HAP-1 (cell line): ENCODE data around the gene CAPRIN2.

Source experiments
- DNase-seq, 2 experiments: peaks; one replicate each; pipeline ENCODE4 v3.0.0-alpha.2; 2016 to 2020; ENCODE audit warnings: low spot score in 2 of 2
- H3K27me3 ChIP-seq: fragments of 250-450 bp; sonication (Bioruptor Pico); 2 replicates; pipeline ENCODE4 v1.5.1; 2020; ENCODE audit warnings: low read depth, mild to moderate bottlenecking, moderate library complexity
- H3K36me3 ChIP-seq: fragments of 250-450 bp; sonication (Bioruptor Pico); replicated peaks from 2 replicates; pipeline ENCODE4 v1.5.1; 2020; ENCODE audit warnings: mild to moderate bottlenecking
- H3K4me1 ChIP-seq: fragments of 250-450 bp; sonication (Bioruptor Pico); 2 replicates; pipeline ENCODE4 v1.5.1; 2020; ENCODE audit warnings: mild to moderate bottlenecking
- H3K4me3 ChIP-seq: fragments of 250-450 bp; sonication (Bioruptor Pico); 2 replicates; pipeline ENCODE4 v1.5.1; 2020; ENCODE audit warnings: mild to moderate bottlenecking, moderate library complexity
- H3K9me3 ChIP-seq: fragments of 250-450 bp; sonication (Bioruptor Pico); 2 replicates; pipeline ENCODE4 v1.5.1; 2020; ENCODE audit warnings: mild to moderate bottlenecking, moderate library complexity
- in situ Hi-C: fragments of 300-500 bp; cut with MboI; formaldehyde crosslinking; loops from 3 replicates; pipeline ENCODE4 v1.14.3; 2020; ENCODE audit warnings: low sequenced_read_pairs, inconsistent platforms, mixed read lengths

Gene CAPRIN2

GRCh38 chr12:30719060-30719459, 35.7 kb downstream of the CAPRIN2 start:
- H3K36me3 ChIP-seq = peaks cover 27% of the 10 kb centered on the region
- no peak for DNase-seq
- no peaks in the 10 kb centered on the region for H3K9me3 ChIP-seq
- no peaks in the 10 kb centered on the region for H3K4me1 ChIP-seq
- no peak overlapping the region for H3K4me3 ChIP-seq
- H3K27me3 ChIP-seq = no peaks in the 10 kb centered on the region
- in situ Hi-C loops = no loop called here

- in situ Hi-C loops = no loop called here
- Histone ChIP-seq H3K4me1 (no peaks in the 10 kb centered on the region), H3K36me3 (peaks cover 8% of the 10 kb centered on the region), H3K27me3 (no peaks in the 10 kb centered on the region), H3K4me3 (no peak overlapping the region), H3K9me3 (no peaks in the 10 kb centered on the region)
- no peak for DNase-seq
Measured at GRCh38 chr12:30707613-30708342, 47.0 kb downstream of the CAPRIN2 start.

GRCh38 chr12:30706476-30706875, 48.3 kb downstream of the CAPRIN2 start:
- H3K27me3 ChIP-seq = no peaks in the 10 kb centered on the region
- no peak for DNase-seq
- in situ Hi-C loops = no loop called here
- H3K36me3 ChIP-seq = peaks cover 8% of the 10 kb centered on the region
- H3K9me3 ChIP-seq = no peaks in the 10 kb centered on the region
- H3K4me1 ChIP-seq = no peaks in the 10 kb centered on the region
- no peak overlapping the region for H3K4me3 ChIP-seq

- H3K4me3 ChIP-seq = no peak overlapping the region
- H3K9me3 ChIP-seq = no peaks in the 10 kb centered on the region
- in situ Hi-C loops = no loop called here
- H3K36me3 ChIP-seq = no peaks in the 10 kb centered on the region
- peaks cover 8% of the 10 kb centered on the region for H3K4me1 ChIP-seq
- no peak for DNase-seq
- H3K27me3 ChIP-seq = no peaks in the 10 kb centered on the region
Measured at GRCh38 chr12:30701056-30701455, 53.7 kb downstream of the CAPRIN2 start.

- DNase-seq = no peak
- H3K4me1 ChIP-seq = peaks cover 10% of the 10 kb centered on the region
- H3K9me3 ChIP-seq = no peaks in the 10 kb centered on the region
- H3K27me3 ChIP-seq = no peaks in the 10 kb centered on the region
- in situ Hi-C loops = no loop called here
- no peak overlapping the region for H3K4me3 ChIP-seq
- no peaks in the 10 kb centered on the region for H3K36me3 ChIP-seq
Measured at GRCh38 chr12:30700216-30700900, 54.4 kb downstream of the CAPRIN2 start.

- no peaks in the 10 kb centered on the region for H3K9me3 ChIP-seq
- H3K27me3 ChIP-seq = no peaks in the 10 kb centered on the region
- no peaks in the 10 kb centered on the region for H3K36me3 ChIP-seq
- H3K4me3 ChIP-seq = no peak overlapping the region
- peak in 1 of 2 experiments; percentile 67 for DNase-seq
- peaks cover 15% of the 10 kb centered on the region for H3K4me1 ChIP-seq
- in situ Hi-C loops = no loop called here
Measured at GRCh38 chr12:30698346-30698745, 56.4 kb downstream of the CAPRIN2 start.

- H3K27me3 ChIP-seq = no peaks in the 10 kb centered on the region
- in situ Hi-C loops = no loop called here
Measured at GRCh38 chr12:30696943-30697342, 57.8 kb downstream of the CAPRIN2 start.

GRCh38 chr12:30696486-30696885, 58.3 kb downstream of the CAPRIN2 start:
- H3K4me3 ChIP-seq = no peak overlapping the region
- no peak for DNase-seq
- in situ Hi-C loops = no loop called here

More at GRCh38 chr12:30696943-30697342, 57.8 kb downstream of the CAPRIN2 start:
- Histone ChIP-seq H3K36me3 (no peaks in the 10 kb centered on the region), H3K9me3 (no peaks in the 10 kb centered on the region), H3K4me3 (no peak overlapping the region), H3K4me1 (peaks cover 15% of the 10 kb centered on the region)
- DNase-seq = no peak

GRCh38 chr12:30696103-30696408, 58.7 kb downstream of the CAPRIN2 start:
- Histone ChIP-seq H3K9me3 (no peaks in the 10 kb centered on the region), H3K27me3 (no peaks in the 10 kb centered on the region), H3K4me3 (peak overlapping the region; percentile 83), H3K36me3 (no peaks in the 10 kb centered on the region), H3K4me1 (peaks cover 15% of the 10 kb centered on the region)
- DNase-seq = no peak
- in situ Hi-C loops = no loop called here

More at GRCh38 chr12:30696486-30696885, 58.3 kb downstream of the CAPRIN2 start:
- peaks cover 15% of the 10 kb centered on the region for H3K4me1 ChIP-seq
- H3K9me3 ChIP-seq = no peaks in the 10 kb centered on the region
- H3K36me3 ChIP-seq = no peaks in the 10 kb centered on the region
- H3K27me3 ChIP-seq = no peaks in the 10 kb centered on the region

- Histone ChIP-seq H3K4me3 (peak within 1 kb of the TSS; percentile 83), H3K27me3 (no peaks in the 10 kb centered on the region), H3K36me3 (no peaks in the 10 kb centered on the region), H3K4me1 (peaks cover 15% of the 10 kb centered on the region), H3K9me3 (no peaks in the 10 kb centered on the region)
- peak; percentile 94 to 95 for DNase-seq
- in situ Hi-C loops = no loop called here
Measured at GRCh38 chr12:30695199-30696102, 59.3 kb downstream of the CAPRIN2 start, which contains the start of gene IPO8. TSS of gene IPO8 (minus strand) at chr12:30695869. CDS start at chr12:30695647, 222 bp downstream.

- H3K9me3 ChIP-seq = no peaks in the 10 kb centered on the region
- DNase-seq = peak; percentile 28 to 72
- H3K36me3 ChIP-seq = no peaks in the 10 kb centered on the region
- H3K4me3 ChIP-seq = peak overlapping the region; percentile 83
- peaks cover 15% of the 10 kb centered on the region for H3K4me1 ChIP-seq
- in situ Hi-C loops = no loop called here
- H3K27me3 ChIP-seq = no peaks in the 10 kb centered on the region
Measured at GRCh38 chr12:30694412-30695198, 60.1 kb downstream of the CAPRIN2 start.

GRCh38 chr12:30692470-30692869, 62.3 kb downstream of the CAPRIN2 start:
- in situ Hi-C loops = no loop called here
- Histone ChIP-seq H3K4me1 (peaks cover 9% of the 10 kb centered on the region), H3K27me3 (no peaks in the 10 kb centered on the region), H3K36me3 (no peaks in the 10 kb centered on the region), H3K9me3 (no peaks in the 10 kb centered on the region), H3K4me3 (no peak overlapping the region)
- no peak for DNase-seq
